Measurements from ENCODE around the gene LRP8.

DNA sequence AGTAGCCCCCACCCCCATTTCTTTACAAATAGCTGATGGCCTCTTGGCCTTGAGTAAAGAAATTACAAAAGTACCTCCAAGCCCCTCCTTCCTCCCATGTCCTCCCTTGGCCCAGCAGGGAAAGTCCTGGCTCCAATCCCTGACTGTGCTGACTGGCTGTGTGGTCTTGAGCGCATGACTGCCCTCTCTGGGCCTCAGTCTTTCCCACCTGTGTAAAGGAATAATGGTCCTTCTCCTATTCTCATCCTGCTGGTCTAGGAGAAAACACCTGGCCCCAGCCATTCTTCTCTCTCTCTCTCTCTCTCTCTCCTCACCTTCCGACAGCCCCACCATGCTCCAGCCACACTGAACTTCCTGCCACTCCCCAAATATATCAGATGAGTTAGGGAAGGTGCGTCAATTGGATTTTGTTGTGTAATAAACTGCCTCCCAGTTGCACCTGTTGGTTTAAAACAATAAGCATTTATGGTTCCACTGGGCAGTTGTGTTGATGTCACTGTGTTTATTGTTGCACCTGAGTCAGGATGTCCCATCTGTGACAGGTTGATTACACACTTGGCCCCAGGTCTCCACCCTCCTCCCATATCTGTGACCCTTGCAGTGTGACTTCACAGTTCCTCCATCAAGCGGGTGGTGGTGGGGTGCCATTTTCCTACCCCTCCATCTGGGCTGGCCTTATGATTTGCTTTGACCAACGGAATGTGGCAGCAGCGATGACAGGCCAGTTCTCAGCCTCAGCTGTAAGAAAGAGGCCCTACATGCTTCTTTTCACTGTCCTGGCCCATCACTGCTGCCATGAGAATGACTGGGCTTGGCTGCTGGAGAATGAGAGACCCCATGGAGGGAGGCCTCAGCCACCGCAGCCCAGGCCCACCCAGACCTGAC is 22.3 kb upstream of the LRP8 start:
- TF ChIP-seq, protein P1, sequence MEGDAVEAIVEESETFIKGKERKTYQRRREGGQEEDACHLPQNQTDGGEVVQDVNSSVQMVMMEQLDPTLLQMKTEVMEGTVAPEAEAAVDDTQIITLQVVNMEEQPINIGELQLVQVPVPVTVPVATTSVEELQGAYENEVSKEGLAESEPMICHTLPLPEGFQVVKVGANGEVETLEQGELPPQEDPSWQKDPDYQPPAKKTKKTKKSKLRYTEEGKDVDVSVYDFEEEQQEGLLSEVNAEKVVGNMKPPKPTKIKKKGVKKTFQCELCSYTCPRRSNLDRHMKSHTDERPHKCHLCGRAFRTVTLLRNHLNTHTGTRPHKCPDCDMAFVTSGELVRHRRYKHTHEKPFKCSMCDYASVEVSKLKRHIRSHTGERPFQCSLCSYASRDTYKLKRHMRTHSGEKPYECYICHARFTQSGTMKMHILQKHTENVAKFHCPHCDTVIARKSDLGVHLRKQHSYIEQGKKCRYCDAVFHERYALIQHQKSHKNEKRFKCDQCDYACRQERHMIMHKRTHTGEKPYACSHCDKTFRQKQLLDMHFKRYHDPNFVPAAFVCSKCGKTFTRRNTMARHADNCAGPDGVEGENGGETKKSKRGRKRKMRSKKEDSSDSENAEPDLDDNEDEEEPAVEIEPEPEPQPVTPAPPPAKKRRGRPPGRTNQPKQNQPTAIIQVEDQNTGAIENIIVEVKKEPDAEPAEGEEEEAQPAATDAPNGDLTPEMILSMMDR (IDR thresholded peaks at IDR 0.05; ENCODE audit: poor library complexity) = no peak
- no peak for TF ChIP-seq EZH2phosphoT487 (IDR thresholded peaks at IDR 0.05; ENCODE audit: low read depth, severe bottlenecking, unreplicated experiment)

Measured in hepatocyte (in vitro differentiated cells).